K562 (cell line): ENCODE results near the gene PTPN1. TPM values are rescaled to one million over a fixed set of nuclear protein-coding genes. Genes with fewer than 3 reads are reported as not detected.

Experiments
- EGR1 ChIP-seq: fragments of 450-650 bp; conservative IDR thresholded peaks from 2 replicates; pipeline ENCODE4 v1.6.1; 2017; ENCODE audit warnings: mild to moderate bottlenecking
- FOXO4 ChIP-seq: fragments of 450-650 bp; formaldehyde crosslinking; IDR thresholded peaks from 2 replicates; pipeline ENCODE4 v1.4.0; 2020; ENCODE audit warnings: mild to moderate bottlenecking, moderate library complexity
- HNRNPLL ChIP-seq: fragments of 200-400 bp; formaldehyde crosslinking; IDR thresholded peaks from 2 replicates; pipeline ENCODE4 v1.6.1; 2017; ENCODE audit warnings: low read length, low read depth, mild to moderate bottlenecking; ENCODE audit not compliant: poor library complexity, severe bottlenecking
- L3MBTL2 ChIP-seq: fragments of 450-650 bp; IDR thresholded peaks from 2 replicates; pipeline ENCODE4 v1.6.1; 2016; ENCODE audit warnings: mild to moderate bottlenecking, moderate library complexity
- NBN ChIP-seq: fragments of 450-650 bp; IDR thresholded peaks from 2 replicates; pipeline ENCODE4 v1.6.1; 2016; ENCODE audit warnings: low read depth, mild to moderate bottlenecking
- NRF1 ChIP-seq, 2 experiments: fragments of 450-650 bp; IDR thresholded peaks in 1 of 2; conservative IDR thresholded peaks in 1 of 2; 2 replicates each; pipeline ENCODE4 v1.6.1; 2014; ENCODE audit warnings: mild to moderate bottlenecking in 2 of 2
- SREBF2 ChIP-seq: sonication (generic); formaldehyde crosslinking; IDR thresholded peaks from 2 replicates; pipeline ENCODE4 v1.4.0; 2020; ENCODE audit warnings: mild to moderate bottlenecking, missing genetic modification reagents
- TEAD4 ChIP-seq, 2 experiments: sonication (generic) in 1 of 2; formaldehyde crosslinking in 1 of 2; IDR thresholded peaks; 2 replicates each; pipeline versions ENCODE4 v1.6.1 to v1.8.0; 2012 to 2022; ENCODE audit warnings: borderline replicate concordance in 1 of 2, inconsistent platforms in 1 of 2, low read length in 1 of 2, mild to moderate bottlenecking in 1 of 2, missing genetic modification reagents in 1 of 2
- ZBTB5 ChIP-seq: fragments of 450-650 bp; IDR thresholded peaks from 2 replicates; pipeline ENCODE4 v1.6.1; 2017; ENCODE audit warnings: antibody characterized with exemption
- ZBTB7A ChIP-seq: IDR thresholded peaks from 2 replicates; pipeline ENCODE4 v1.6.1; 2011; ENCODE audit warnings: low read depth, mild to moderate bottlenecking, low read length, moderate library complexity, borderline replicate concordance; ENCODE audit not compliant: control insufficient read depth
- ZNF445 ChIP-seq: fragments of 250-450 bp; sonication (Bioruptor Pico); IDR thresholded peaks from 2 replicates; pipeline ENCODE4 v1.4.0; 2020; ENCODE audit warnings: low read depth, mild to moderate bottlenecking, moderate library complexity
- ZNF449 ChIP-seq: fragments of 250-450 bp; sonication (Bioruptor Pico); IDR thresholded peaks from 2 replicates; pipeline ENCODE4 v1.8.0; 2022; ENCODE audit warnings: moderate library complexity, mild to moderate bottlenecking, inconsistent platforms
- ZNF511 ChIP-seq: sonication (generic); formaldehyde crosslinking; IDR thresholded peaks from 2 replicates; pipeline ENCODE4 v1.8.0; 2022; ENCODE audit warnings: mild to moderate bottlenecking, missing genetic modification reagents
- ZNF609 ChIP-seq: sonication (generic); formaldehyde crosslinking; IDR thresholded peaks from 2 replicates; pipeline ENCODE4 v1.8.1; 2023; ENCODE audit warnings: missing genetic modification reagents, mild to moderate bottlenecking, borderline replicate concordance
- polyA plus RNA-seq, 8 experiments: library from polyadenylated mRNA; depleted of rRNA in 4 of 8; stranded (reverse) in 5 of 8; unstranded in 3 of 8; fragments of >200 nt; fragmentation: Nextera tagmentation in 2 of 8; fragmentation: Illumina TruSeq in 1 of 8; extraction: Ambion mirVana in 2 of 8; extraction: Trizol in 1 of 8; gene quantifications; 2 replicates each; pipeline versions ENCODE4 v1.2.1 to v1.2.3, GENCODE V29; 2011 to 2014; ENCODE audit warnings: inconsistent platforms in 1 of 8, missing spikeins in 1 of 8
- total RNA-seq, 7 experiments: library from RNA; depleted of rRNA in 6 of 7; stranded (reverse); fragments of >200 nt in 6 of 7; fragmentation: Illumina TruSeq in 2 of 7; extraction: Trizol in 2 of 7; gene quantifications; 2 replicates each; pipeline versions ENCODE4 v1.2.1 to v1.2.3, GENCODE V29; 2011 to 2021; ENCODE audit warnings: low replicate concordance in 1 of 7

PTPN1 gene
- total and polyA plus RNA-seq, 9 of the 15 experiments (the other 6 are each of a cell fraction or from before 2014, with no cell fraction given): 11.0 to 85.3 (median 54.0) TPM

- TF ChIP-seq ZNF511 (no peak), HNRNPLL (no peak), ZNF609 (CRISPR knock-in tag) (no peak), L3MBTL2 (no peak), NRF1 (conservative IDR thresholded peaks at IDR 0.05 in 1 of 2, IDR thresholded peaks at IDR 0.05 in 1 of 2) (no peak), NBN (no peak), FOXO4 (CRISPR knock-in tag) (no peak), ZNF445 (CRISPR knock-in tag) (no peak), ZNF449 (CRISPR knock-in tag) (no peak), TEAD4 (IDR thresholded peaks at IDR 0.05; ENCODE audit: low read length) (no peak; the same call in 1 of the 2 replicates), TEAD4 (CRISPR knock-in tag; IDR thresholded peaks at IDR 0.05; ENCODE audit: borderline replicate concordance) (no peak), ZBTB5 (no peak), ZBTB7A (no peak), SREBF2 (CRISPR knock-in tag) (no peak), EGR1 (no peak)
These were observed 70.0 kb downstream of the PTPN1 start (continued) for GRCh38 chr20:50580016-50580747.
